Liver (tissue), 3 donors: Measurements from ENCODE around the gene EXOC2.

Source experiments
- GABPA ChIP-seq, 2 donors: IDR thresholded peaks in 1 of 2; conservative IDR thresholded peaks in 1 of 2; 2 replicates each; pipeline ENCODE4 v1.6.1; 2016; ENCODE audit warnings: antibody characterized with exemption in 2 of 2, mild to moderate bottlenecking in 1 of 2, moderate library complexity in 1 of 2
- JUND ChIP-seq, 2 donors: IDR thresholded peaks; 2 replicates each; pipeline ENCODE4 v1.6.1; 2016; ENCODE audit warnings: antibody characterized with exemption in 2 of 2
- RAD21 ChIP-seq, 2 donors: IDR thresholded peaks; 2 replicates each; pipeline ENCODE4 v1.6.1; 2016; ENCODE audit warnings: antibody characterized with exemption in 2 of 2, mild to moderate bottlenecking in 2 of 2
- RXRA ChIP-seq, 2 donors: IDR thresholded peaks; 2 replicates each; pipeline ENCODE4 v1.6.1; 2017 to 2018; ENCODE audit warnings: antibody characterized with exemption in 2 of 2, mild to moderate bottlenecking in 1 of 2
- SP1 ChIP-seq: IDR thresholded peaks from 2 replicates; pipeline ENCODE4 v1.6.1; 2018; ENCODE audit warnings: antibody characterized with exemption, mild to moderate bottlenecking
- YY1 ChIP-seq: IDR thresholded peaks from 2 replicates; pipeline ENCODE4 v1.6.1; 2016; ENCODE audit warnings: antibody characterized with exemption, mild to moderate bottlenecking
- TF ChIP-seq, protein P1 (sequence below): fragments of 150-350 bp; IDR thresholded peaks from 2 replicates; pipeline ENCODE4 v1.5.1; 2017; ENCODE audit warnings: improper control_type of control experiment, low read depth, low read length; ENCODE audit not compliant: missing input control
- TF ChIP-seq, protein P2 (sequence below): IDR thresholded peaks from 2 replicates; pipeline ENCODE4 v1.6.1; 2016; ENCODE audit warnings: antibody characterized with exemption
- TF ChIP-seq, protein P3 (sequence below): IDR thresholded peaks from 2 replicates; pipeline ENCODE4 v1.6.1; 2016; ENCODE audit warnings: antibody characterized with exemption
- TF ChIP-seq, protein P4 (sequence below): IDR thresholded peaks from 2 replicates; pipeline ENCODE4 v1.6.1; 2016; ENCODE audit warnings: antibody characterized with exemption, mild to moderate bottlenecking
- donor health status: healthy.
- donor health status: healthy.

DNA sequence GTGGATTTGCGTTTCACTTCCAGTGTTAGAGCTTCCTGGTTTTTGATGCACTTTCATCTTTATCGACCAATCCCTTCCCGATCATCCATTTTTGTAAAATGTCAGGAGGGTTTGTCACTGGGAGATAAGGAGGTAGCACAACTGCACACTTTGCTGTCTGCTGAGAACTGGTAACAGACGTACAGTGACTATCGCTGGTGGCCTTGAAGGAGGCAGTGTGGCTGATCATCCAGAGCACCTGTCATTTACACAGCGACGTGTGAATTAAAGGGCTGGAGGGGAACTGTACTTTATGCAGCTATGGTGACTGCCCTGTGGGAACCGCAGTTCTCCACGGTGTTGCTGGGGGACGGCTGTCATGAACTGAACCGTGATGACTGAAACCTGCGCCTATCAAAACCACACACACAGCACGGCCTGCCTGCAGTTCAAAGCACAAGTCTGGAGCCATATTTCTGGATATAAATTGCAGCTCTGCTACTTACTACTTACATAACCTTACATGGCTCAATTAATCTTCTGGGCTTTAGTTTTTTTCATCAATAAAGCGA is 86.0 kb downstream of the EXOC2 start:
- TF ChIP-seq JUND (IDR thresholded peaks at IDR 0.05): no peak
- TF ChIP-seq, protein P1, sequence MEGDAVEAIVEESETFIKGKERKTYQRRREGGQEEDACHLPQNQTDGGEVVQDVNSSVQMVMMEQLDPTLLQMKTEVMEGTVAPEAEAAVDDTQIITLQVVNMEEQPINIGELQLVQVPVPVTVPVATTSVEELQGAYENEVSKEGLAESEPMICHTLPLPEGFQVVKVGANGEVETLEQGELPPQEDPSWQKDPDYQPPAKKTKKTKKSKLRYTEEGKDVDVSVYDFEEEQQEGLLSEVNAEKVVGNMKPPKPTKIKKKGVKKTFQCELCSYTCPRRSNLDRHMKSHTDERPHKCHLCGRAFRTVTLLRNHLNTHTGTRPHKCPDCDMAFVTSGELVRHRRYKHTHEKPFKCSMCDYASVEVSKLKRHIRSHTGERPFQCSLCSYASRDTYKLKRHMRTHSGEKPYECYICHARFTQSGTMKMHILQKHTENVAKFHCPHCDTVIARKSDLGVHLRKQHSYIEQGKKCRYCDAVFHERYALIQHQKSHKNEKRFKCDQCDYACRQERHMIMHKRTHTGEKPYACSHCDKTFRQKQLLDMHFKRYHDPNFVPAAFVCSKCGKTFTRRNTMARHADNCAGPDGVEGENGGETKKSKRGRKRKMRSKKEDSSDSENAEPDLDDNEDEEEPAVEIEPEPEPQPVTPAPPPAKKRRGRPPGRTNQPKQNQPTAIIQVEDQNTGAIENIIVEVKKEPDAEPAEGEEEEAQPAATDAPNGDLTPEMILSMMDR: no peak
- TF ChIP-seq SP1: no peak
- TF ChIP-seq, protein P2, sequence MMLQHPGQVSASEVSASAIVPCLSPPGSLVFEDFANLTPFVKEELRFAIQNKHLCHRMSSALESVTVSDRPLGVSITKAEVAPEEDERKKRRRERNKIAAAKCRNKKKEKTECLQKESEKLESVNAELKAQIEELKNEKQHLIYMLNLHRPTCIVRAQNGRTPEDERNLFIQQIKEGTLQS: no peak
- TF ChIP-seq, protein P3, sequence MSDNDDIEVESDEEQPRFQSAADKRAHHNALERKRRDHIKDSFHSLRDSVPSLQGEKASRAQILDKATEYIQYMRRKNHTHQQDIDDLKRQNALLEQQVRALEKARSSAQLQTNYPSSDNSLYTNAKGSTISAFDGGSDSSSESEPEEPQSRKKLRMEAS: no peak
- no peak for TF ChIP-seq YY1
- TF ChIP-seq GABPA (IDR thresholded peaks at IDR 0.05 in 1 of 2, conservative IDR thresholded peaks at IDR 0.05 in 1 of 2): no peak
- no peak for TF ChIP-seq RAD21 (IDR thresholded peaks at IDR 0.05)
- TF ChIP-seq, protein P4, sequence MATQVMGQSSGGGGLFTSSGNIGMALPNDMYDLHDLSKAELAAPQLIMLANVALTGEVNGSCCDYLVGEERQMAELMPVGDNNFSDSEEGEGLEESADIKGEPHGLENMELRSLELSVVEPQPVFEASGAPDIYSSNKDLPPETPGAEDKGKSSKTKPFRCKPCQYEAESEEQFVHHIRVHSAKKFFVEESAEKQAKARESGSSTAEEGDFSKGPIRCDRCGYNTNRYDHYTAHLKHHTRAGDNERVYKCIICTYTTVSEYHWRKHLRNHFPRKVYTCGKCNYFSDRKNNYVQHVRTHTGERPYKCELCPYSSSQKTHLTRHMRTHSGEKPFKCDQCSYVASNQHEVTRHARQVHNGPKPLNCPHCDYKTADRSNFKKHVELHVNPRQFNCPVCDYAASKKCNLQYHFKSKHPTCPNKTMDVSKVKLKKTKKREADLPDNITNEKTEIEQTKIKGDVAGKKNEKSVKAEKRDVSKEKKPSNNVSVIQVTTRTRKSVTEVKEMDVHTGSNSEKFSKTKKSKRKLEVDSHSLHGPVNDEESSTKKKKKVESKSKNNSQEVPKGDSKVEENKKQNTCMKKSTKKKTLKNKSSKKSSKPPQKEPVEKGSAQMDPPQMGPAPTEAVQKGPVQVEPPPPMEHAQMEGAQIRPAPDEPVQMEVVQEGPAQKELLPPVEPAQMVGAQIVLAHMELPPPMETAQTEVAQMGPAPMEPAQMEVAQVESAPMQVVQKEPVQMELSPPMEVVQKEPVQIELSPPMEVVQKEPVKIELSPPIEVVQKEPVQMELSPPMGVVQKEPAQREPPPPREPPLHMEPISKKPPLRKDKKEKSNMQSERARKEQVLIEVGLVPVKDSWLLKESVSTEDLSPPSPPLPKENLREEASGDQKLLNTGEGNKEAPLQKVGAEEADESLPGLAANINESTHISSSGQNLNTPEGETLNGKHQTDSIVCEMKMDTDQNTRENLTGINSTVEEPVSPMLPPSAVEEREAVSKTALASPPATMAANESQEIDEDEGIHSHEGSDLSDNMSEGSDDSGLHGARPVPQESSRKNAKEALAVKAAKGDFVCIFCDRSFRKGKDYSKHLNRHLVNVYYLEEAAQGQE: no peak
- no peak for TF ChIP-seq RXRA (IDR thresholded peaks at IDR 0.05)
